OCI-M2 (cell line): Measurements from ENCODE around the gene TSPEAR.
"Not testable (repeated sequence)": the region's sequence is repeated elsewhere in the genome, so short reads cannot be mapped to it uniquely, and the experiment has no call there.

Source experiments
- DNase-seq: peaks from one replicate; lab custom pipeline; 2025; ENCODE audit not compliant: unreplicated experiment; lab: John Stamatoyannopoulos, UW

TSPEAR gene

DNA sequence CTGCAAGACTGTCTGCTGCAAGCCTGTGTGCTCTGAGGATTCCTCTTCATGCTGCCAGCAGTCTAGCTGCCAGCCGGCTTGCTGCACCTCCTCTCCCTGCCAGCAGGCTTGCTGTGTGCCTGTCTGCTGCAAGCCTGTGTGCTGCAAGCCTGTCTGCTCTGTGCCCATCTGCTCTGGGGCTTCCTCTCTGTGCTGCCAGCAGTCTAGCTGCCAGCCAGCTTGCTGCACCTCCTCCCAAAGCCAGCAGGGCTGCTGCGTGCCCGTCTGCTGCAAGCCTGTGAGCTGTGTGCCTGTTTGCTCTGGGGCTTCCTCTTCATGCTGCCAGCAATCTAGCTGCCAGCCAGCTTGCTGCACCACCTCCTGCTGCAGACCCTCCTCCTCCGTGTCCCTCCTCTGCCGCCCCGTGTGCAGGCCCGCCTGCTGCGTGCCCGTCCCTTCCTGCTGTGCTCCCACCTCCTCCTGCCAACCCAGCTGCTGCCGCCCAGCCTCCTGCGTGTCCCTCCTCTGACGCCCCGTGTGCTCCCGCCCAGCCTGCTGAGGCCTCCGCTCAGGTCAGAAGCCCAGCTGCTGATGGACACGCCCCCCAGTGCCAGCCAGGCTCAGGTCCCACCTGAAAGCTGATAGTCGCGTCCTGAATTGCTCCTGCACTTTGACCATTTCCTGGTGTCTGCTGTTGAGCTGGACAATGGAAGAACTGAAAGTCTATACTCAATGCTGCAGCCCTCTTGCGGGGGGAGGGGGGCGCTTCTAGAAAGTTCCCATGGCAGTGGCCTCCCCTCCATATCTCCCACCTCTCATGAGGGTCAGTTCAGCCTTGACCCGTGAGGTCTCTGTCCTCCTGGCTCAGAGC, 136.7 kb downstream of the TSPEAR start:
- no peak for DNase-seq

DNA sequence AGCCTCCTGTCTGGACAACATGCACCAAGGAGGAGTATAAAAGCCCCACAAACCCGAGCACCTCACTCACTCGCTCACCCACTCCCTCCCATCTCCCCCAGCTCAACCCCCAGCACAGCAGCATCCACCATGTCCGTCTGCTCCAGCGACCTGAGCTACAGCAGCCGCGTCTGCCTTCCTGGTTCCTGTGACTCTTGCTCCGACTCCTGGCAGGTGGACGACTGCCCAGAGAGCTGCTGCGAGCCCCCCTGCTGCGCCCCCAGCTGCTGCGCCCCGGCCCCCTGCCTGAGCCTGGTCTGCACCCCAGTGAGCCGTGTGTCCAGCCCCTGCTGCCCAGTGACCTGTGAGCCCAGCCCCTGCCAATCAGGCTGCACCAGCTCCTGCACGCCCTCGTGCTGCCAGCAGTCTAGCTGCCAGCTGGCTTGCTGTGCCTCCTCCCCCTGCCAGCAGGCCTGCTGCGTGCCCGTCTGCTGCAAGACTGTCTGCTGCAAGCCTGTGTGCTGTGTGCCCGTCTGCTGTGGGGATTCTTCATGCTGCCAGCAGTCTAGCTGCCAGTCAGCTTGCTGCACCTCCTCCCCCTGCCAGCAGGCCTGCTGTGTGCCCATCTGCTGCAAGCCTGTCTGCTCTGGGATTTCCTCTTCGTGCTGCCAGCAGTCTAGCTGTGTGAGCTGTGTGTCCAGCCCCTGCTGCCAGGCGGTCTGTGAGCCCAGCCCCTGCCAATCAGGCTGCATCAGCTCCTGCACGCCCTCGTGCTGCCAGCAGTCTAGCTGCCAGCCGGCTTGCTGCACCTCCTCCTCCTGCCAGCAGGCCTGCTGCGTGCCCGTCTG, 137.5 kb downstream of the TSPEAR start, which contains the start of gene KRTAP10-4:
TSS of gene KRTAP10-4 (plus strand) at position 100 of the 827 bp plus-strand sequence. CDS start at position 130, 30 bp downstream.
- not testable (repeated sequence) for DNase-seq

DNA sequence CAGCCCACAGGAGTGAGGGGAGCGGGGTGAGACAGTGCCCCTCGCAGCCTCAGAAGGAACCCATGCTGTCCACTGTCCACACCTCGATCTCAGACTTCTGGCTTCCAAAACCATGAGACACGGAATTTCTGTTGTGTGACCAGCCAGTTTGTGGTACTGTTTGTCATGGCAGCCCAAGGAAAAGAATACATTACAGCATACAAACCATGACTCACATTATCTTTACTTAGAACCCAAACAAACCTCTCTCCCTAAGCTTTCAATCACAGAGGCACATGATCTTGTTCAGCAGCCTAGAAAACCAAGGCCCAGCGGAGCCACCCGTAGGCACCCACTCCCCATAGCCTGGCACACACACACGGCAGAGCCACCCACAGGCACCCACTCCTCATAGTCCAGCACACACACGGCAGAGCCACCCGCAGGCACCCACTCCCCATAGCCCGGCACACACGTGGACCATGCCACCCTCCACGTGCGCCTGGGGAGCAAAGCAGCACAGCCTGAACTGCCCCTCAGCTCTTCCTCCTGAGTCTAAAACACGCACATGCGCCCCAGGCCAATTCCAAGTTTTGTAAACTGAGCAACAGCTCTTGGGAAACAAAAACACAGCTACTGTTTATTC, 138.3 kb downstream of the TSPEAR start:
- no peak for DNase-seq

DNA sequence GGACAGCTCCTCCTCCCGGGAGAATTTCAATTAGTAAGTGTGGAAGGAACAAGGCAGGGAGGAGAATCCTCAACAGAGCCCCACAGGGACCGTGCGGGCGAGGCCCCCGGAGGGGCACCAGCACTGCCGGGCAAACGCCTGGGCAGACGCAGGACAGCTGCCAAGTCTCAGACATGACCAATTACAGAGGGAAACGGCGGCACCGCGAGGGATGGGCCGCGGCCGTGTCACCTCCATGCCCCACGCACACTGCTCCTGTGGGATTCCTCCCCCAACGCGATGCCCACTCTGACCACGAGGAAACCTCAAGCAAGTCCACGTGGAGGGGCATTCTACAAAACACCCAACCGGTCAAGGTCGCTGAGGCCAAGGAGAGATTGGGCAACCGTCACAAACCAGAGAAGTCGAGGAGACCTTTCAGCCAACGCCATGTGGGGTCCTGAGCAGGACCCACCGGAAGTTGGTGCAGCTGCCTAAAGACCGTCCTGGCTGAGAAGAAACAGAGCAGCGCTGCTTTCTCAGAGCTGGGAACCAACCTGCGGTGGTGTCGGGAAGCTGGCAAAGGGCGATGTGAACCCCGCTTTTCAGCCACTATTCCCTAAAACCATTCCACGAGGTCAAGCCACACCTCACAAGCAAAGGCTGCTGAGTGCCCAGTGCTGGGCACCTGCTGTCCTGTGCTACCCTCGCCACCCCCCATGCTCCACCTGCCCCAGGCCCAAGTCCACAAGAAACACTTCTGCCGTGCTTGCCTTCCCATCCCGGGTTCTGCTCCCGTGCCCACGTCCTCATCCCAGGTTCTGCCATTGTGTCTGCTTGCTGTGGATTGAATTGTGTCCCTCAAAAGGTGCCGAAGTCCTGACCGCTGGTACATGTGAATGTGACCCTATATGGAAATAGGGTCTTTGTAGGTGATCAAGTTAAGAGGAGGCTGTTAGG, 139.3 kb downstream of the TSPEAR start:
- no peak for DNase-seq

DNA sequence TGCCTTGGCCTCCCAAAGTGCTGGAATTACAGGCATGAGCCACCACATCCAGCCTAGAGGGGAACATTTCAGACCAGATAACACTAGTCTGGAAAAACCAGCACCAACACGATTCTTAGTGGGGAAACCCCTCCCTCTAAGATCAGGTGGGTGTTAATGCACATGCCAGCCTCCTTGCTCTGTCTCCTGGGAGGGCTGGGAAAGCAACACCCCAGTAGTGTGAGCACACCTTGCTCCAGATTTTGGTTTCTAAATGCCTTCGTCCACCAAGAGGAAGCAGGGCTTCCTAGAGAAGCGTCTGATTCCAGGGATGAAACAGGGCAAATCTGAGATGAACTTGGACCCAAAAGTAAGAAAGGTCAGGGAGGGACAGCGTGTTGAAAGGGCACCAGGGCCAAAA, 140.1 kb downstream of the TSPEAR start:
- DNase-seq = no peak

DNA sequence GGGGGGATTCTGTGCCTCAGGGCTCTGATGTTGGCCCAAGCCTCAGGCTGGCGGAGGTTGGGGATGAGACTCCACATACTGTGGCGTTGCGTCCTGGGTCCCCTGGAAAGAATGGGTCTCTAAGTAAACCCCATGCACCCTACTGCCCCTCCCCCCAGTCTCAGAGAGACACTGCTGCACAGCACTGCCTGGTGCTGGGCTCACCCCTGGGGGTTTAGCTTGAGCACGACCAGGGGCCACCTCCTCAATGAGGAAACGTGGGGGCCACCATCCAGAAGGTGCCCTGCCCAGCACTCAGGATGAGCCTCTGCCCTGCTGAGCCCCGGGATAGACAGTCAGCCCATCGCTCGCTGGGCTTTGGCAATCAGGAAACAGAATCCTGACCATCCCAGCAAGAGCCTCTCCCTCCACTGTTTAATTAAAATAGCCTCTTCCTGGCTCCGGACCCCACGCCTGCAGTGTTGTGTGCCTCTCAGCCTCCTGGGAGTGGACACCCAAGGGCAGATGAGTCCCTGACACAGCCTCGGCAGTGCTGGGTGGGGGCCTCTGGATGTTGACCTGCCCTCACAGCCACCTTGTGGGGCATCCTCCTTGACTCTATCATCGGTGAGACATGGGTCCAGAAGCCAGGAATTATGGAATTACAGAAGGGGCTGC, 141.4 kb downstream of the TSPEAR start:
- DNase-seq = no peak

DNA sequence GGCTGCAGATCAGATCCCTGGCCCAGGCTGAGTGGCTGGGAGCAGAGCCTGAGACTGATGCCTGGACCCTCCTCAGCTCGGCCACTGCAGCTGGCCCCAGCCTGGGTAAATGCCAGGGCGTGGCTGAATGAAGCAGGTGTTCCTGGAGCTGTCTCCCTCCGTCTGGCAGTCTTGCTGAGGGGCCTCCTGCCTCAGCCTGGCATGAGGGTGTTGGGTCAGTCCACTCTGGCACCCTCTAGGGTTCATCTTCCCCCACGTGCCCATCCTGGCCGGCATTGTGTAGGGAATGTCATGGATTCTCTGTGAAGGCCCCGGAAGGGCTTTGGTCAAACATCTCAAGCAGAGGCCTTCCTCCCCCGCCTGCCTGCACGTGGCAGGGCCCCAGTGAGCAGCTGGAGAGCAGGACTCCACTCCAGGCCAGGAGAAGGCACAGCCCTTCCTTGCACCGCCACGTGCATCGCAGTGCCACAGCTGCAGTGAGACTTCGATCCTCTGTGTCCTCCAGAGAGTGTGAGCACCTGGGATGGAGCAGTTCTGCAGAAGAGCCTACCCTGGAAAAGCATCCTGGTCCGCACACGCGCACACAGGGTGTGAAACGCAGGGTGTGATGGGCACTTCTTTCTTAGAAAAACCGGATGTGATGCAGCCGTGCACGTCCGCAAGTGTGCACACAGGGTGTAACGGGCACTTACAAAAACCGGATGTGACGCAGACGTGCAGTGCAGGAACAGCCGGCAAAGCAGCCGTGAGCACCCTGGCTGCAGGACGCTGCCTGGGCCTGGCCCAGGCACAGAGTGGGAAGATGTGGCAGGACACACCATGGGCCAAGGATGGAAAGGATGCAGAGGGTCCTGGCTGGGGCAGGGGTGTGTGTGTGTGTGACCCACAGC, 142.5 kb downstream of the TSPEAR start:
- DNase-seq = no peak

DNA sequence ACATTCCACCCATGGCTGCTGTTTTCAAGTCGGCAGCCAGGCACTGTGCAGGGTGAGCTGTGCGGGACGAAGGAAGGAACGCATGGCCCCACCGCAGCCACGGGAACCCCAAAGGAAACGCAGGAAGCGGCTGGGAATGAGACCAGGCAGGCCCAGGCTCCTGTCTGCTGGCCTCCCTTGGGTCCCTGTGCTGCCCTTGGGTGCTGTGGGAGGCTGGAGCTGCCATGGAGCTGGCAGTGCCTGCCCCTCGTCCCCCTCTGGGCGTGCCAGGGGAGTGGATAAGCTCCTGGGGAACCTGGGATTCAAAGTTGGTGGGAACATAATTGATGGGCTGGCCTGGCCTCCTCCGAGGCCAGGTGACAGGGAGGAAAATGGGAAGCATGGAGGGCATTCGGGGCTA, 143.1 kb downstream of the TSPEAR start:
- DNase-seq = no peak

DNA sequence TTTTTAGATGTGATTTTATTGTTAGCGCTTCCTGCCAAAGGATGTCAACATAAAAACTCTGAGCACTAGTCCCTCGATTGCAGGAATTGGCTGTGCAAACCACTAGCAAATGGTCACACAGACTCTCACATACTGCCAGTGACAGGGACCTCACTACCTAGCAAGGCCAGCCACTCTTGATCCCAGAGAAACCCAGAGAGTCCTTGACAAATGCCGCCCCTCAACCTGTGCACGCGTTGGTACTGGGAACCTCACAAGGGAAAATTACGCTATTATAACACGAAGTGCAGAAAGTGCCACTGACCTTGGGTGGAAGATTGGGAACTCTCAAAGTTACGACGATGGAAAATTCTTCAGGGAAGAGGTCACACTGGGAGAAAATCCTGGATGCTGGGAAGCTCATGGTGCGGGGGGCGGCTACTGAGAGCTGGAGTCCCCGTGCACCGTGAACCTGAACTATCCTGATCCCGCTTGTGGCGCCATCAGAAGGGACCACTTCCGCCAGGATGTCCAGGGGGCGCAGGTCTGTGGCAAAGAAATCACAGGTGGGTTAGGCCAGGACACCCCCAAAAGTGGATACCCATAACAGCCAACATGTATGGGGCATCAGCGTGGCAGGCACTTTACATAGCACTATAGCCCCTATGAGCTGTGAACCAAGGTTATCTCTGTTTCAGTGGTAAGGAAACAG, 143.7 kb downstream of the TSPEAR start:
- DNase-seq = no peak

DNA sequence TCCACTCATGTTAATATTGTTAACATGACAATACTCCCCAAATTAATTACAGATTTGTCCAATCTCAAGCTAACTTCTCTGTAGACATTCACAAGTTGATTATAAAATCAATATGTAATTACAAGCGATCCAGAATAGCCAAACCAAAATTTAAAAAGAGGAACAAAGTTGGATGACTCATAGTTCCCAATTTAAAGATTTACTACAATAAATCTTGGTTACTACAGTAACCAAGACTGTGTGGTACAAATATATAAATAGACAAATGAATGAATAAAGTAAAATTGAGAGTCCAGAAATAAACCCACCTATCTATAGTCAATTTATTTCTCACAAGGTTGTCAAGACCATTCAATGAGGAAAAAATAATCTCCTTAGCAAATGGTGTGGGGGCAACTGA, 145.0 kb downstream of the TSPEAR start:
- DNase-seq = no peak

DNA sequence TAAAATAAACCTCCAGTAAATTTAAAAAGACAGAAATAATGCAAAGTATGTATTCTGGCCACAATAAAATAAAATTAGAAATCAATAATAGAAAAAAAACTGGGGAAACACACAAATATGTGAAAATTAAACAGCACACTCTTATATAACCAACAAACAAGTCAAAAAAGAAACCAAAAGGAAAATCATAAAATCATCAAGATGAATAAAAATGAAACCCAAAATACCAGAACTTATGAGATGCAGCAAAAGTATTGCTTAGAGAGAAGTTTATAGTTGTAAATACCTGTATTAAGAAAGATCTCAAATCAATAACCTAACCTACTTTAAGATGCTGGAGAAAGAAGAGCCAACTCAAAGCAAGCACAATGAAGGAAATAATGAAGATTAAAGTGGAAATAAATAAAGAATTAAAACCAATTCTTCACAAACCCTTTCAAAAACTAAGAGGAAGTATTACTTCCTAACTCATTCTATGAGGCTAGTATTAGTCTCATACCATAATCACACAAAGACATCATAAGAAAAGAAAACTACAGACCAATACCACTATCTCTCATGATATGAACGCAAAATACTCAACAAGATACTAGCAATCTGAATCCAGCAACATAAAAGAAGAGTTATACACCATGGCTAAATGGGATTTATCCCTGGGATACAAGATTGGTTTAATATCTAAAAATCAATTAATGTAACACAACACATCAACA, 146.3 kb downstream of the TSPEAR start:
- DNase-seq = no peak

DNA sequence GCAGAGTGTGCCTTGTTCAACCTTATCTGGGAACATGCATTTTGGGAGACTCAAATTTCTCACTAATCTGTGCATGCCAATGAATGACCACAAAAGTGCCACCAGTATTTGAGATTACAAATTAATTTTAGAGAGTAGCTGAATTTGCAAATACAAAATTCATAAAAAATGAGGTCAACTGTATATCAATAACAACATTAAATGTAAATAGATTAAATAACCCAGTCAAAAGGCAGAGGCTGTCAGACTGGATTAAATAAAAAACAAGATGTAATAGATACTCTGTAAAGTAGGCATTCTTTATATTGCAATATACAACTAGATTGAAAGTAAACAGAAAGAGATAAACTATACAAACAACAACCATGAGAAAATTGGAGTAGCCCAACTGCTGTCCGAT, 147.3 kb downstream of the TSPEAR start:
- no peak for DNase-seq

DNA sequence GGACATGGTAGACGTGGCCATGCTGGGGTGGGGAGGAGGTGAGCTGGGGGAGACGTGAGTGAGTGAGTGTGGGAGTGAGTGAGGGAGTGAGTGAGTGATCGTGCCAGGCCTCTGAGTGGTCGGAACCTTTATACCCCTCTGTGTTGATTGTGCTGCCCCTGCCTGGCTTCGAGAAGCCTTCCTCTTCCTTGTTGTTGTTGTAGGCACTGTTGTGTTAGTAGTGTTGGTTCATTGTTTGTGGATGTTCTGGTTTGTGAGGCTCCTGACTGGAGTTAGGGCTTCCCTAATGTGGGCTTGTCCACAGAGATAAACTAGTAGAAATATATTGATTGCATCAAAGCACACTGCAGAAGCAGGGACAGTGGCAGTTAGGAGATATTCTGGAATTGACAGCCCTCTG, 152.7 kb downstream of the TSPEAR start, which contains the start of gene KRTAP10-3:
TSS of gene KRTAP10-3 (minus strand) at position 101 of the 400 bp plus-strand sequence. CDS start at position 21, 80 bp downstream.
- DNase-seq = no peak

DNA sequence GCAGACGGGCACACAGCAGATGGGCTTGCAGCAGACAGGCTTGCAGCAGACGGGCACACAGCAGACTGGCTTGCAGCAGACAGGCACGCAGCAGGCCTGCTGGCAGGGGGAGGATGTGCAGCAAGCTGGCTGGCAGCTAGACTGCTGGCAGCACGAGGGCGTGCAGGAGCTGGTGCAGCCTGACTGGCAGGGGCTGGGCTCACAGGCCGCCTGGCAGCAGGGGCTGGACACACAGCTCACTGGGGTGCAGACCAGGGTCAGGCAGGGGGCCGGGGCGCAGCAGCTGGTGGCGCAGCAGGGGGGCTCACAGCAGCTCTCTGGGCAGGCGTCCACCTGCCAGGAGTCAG, 153.1 kb downstream of the TSPEAR start:
- not testable (repeated sequence) for DNase-seq

DNA sequence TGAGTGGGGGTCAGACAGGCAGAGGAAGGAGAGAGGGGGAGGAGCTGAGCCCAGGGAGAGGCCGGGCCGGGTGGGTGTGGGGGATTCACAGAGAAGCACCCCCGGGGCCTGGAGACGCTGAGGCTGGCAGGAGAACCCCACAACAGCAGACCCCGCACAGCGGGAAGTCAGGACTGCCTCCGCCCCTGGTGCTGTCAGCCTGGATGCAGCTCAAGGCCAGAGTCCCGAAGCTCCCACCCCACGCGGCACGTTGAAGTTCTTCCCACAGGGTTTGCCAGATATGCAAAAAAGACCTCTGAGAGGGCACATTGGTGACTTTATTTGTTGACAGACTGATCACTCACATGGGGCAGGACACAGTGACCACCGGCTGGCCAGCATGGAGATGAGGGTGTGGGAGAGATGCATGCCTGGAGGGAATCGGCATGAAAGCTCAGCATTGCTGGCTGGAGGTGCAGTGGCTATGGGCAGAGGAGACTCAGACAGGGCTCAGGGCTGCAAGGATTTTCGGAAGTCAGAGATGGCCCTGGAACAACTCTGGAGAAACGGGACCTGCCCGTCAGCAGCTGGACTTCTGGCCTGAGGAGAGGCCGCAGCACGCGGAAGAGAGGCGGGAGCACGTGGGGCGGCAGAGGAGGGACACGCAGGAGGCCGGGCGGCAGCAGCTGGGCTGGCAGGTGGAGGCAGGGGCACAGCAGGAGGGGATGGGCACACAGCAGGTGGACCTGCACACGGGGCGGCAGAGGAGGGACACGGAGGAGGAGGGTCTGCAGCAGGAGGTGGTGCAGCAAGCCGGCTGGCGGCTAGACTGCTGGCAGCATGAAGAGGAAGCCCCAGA, 153.7 kb downstream of the TSPEAR start:
- no peak for DNase-seq

DNA sequence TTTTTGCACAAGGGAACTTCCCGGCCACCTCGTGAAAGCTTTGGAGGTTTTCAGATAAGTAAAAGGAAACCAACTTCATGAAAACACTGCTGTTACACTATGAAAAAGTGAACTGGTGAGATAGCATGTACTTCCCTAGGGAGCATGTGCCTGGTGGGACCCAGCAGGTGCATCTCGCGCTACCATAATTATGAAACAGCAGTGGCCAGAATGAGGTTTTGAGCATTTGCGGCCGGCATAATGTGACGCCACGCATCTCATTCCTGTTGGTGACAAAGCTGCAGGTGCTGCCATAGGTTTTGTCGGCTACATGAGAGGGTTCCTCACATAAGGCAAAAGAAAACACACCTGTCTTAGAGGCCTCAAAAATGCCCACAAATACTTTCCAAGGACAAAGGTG, 154.5 kb downstream of the TSPEAR start:
- DNase-seq = no peak
